Nephron (organoid): ENCODE results near the gene COL1A1.
A peak's percentile ranks its signal among the peaks of the same experiment; 100 is the strongest.

Source experiments
- H3K27ac Mint-ChIP-seq, 3 experiments: 2 replicates each; pipeline ENCODE4 v1.8.0; 2020; ENCODE audit warnings: mixed read lengths in 3 of 3, mild to moderate bottlenecking in 2 of 3, moderate library complexity in 1 of 3
- H3K27me3 Mint-ChIP-seq: 2 replicates; pipeline ENCODE4 v1.8.0; 2021; ENCODE audit warnings: low read depth, mild to moderate bottlenecking, moderate library complexity, mixed read lengths
- H3K36me3 Mint-ChIP-seq: 2 replicates; pipeline ENCODE4 v1.8.0; 2020; ENCODE audit warnings: low read depth, mixed read lengths
- H3K4me1 Mint-ChIP-seq: 2 replicates; pipeline ENCODE4 v1.8.0; 2020; ENCODE audit warnings: mixed read lengths
- H3K4me3 Mint-ChIP-seq, 3 experiments: 2 replicates each; pipeline ENCODE4 v1.8.0; 2020; ENCODE audit warnings: mild to moderate bottlenecking in 3 of 3, mixed read lengths in 3 of 3, moderate library complexity in 2 of 3
- H3K9me3 Mint-ChIP-seq: 2 replicates; pipeline ENCODE4 v1.8.0; 2020; ENCODE audit warnings: mixed read lengths
- TF ChIP-seq, protein P1 (sequence below), 3 experiments: fragments of 200-600 bp; sonication (generic); IDR thresholded peaks; one replicate each; pipeline ENCODE4 v1.5.0; 2021; ENCODE audit warnings: antibody characterized with exemption in 3 of 3; ENCODE audit not compliant: unreplicated experiment in 3 of 3

Gene COL1A1

GRCh38 chr17:50136096-50136687, 65.2 kb downstream of the COL1A1 start:
- Mint-ChIP-seq H3K4me3 (no peak overlapping the region), H3K4me1 (peaks cover 10% of the 10 kb centered on the region), H3K9me3 (no peaks in the 10 kb centered on the region), H3K36me3 (peaks cover 53% of the 10 kb centered on the region), H3K27ac (peak overlapping the region in 1 of 3 experiments; percentile 58), H3K27me3 (peaks cover 2% of the 10 kb centered on the region)
- TF ChIP-seq, protein P1, sequence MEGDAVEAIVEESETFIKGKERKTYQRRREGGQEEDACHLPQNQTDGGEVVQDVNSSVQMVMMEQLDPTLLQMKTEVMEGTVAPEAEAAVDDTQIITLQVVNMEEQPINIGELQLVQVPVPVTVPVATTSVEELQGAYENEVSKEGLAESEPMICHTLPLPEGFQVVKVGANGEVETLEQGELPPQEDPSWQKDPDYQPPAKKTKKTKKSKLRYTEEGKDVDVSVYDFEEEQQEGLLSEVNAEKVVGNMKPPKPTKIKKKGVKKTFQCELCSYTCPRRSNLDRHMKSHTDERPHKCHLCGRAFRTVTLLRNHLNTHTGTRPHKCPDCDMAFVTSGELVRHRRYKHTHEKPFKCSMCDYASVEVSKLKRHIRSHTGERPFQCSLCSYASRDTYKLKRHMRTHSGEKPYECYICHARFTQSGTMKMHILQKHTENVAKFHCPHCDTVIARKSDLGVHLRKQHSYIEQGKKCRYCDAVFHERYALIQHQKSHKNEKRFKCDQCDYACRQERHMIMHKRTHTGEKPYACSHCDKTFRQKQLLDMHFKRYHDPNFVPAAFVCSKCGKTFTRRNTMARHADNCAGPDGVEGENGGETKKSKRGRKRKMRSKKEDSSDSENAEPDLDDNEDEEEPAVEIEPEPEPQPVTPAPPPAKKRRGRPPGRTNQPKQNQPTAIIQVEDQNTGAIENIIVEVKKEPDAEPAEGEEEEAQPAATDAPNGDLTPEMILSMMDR (IDR thresholded peaks at IDR 0.05; ENCODE audit: unreplicated experiment in 3 of 3) = no peak

DNA sequence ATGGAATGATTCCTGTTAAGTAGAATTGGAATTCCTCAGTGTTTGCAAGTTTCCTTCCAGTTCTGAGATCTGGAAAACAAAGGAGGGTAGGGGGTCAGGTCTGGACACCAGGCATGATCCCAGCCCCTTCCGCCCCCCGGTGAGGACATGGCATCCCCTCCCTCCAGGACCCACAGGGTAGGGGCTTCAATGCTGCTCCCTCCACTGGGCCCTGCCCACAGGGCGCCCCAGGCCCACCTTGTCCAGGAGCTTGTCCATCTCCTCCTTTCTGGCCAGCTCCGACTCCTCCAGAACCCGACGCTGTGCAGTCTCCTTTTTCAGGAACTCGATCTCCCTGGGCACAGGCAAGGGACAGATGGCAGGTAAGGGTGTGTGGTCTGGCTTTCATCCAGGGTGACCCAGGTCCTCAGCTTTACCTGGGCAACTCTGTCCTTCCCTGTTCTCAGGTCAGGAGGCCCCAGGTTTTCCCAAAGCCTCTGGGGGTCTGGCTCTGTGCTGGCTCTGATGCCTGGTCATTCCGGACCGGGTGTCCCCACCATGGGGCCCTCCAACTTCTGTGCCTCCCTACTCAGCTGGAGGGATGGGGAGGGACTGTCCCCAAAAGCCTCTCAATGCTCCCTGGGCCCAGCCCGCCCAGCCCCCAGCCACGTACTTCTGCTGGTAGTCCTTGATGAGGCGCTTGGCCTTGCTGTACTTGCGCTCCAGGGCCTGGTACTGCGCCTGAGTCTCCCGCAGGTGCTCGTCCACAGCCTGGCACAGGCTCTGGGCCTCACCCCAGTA, 65.9 kb downstream of the COL1A1 start:
- TF ChIP-seq, protein P1 (IDR thresholded peaks at IDR 0.05; ENCODE audit: unreplicated experiment in 3 of 3) = no peak
- Mint-ChIP-seq H3K4me1 (peaks cover 16% of the 10 kb centered on the region), H3K27me3 (peaks cover 8% of the 10 kb centered on the region), H3K4me3 (no peak overlapping the region), H3K9me3 (no peaks in the 10 kb centered on the region), H3K36me3 (peaks cover 46% of the 10 kb centered on the region), H3K27ac (peak overlapping the region in 1 of 3 experiments; percentile 58)

- H3K27ac Mint-ChIP-seq = peak overlapping the region in 2 of 3 experiments; percentile 31 to 38
- H3K9me3 Mint-ChIP-seq = no peaks in the 10 kb centered on the region
- H3K4me3 Mint-ChIP-seq = no peak overlapping the region
- peaks cover 16% of the 10 kb centered on the region for H3K4me1 Mint-ChIP-seq
- peaks cover 35% of the 10 kb centered on the region for H3K36me3 Mint-ChIP-seq
- H3K27me3 Mint-ChIP-seq = peaks cover 8% of the 10 kb centered on the region
- TF ChIP-seq, protein P1 (IDR thresholded peaks at IDR 0.05; ENCODE audit: unreplicated experiment in 3 of 3) = no peak
These were observed 67.0 kb downstream of the COL1A1 start for GRCh38 chr17:50134206-50135110.

- Mint-ChIP-seq H3K27me3 (peaks cover 10% of the 10 kb centered on the region), H3K4me1 (peaks cover 17% of the 10 kb centered on the region), H3K27ac (peak overlapping the region in 2 of 3 experiments; percentile 38 to 49), H3K36me3 (peaks cover 28% of the 10 kb centered on the region), H3K9me3 (no peaks in the 10 kb centered on the region), H3K4me3 (no peak overlapping the region)
- TF ChIP-seq, protein P1 (IDR thresholded peaks at IDR 0.05; ENCODE audit: unreplicated experiment in 3 of 3) = no peak
These were observed 67.7 kb downstream of the COL1A1 start for GRCh38 chr17:50133769-50134099.
